Measurements from ENCODE around the gene CAPN7.

DNA sequence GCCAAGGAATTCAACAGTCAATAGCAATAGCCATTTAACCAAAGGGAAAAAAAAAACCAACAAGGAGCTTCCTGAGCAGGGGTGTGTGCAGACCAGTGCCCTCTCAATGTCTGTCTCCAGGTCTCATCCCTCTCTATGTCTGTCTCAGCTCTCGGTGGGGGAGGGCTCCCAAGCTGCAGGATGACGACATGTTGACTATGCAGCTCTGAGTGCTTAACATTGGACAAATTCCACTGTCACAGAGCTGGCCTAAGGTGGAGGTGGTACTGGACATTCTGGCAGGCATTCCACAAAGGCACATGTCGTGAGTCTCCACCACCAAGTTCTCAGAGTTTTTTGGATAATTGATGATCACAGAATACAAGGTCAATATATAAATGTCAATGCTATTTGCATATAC, 2.0 kb upstream of the CAPN7 start:
- TF ChIP-seq, protein P1, sequence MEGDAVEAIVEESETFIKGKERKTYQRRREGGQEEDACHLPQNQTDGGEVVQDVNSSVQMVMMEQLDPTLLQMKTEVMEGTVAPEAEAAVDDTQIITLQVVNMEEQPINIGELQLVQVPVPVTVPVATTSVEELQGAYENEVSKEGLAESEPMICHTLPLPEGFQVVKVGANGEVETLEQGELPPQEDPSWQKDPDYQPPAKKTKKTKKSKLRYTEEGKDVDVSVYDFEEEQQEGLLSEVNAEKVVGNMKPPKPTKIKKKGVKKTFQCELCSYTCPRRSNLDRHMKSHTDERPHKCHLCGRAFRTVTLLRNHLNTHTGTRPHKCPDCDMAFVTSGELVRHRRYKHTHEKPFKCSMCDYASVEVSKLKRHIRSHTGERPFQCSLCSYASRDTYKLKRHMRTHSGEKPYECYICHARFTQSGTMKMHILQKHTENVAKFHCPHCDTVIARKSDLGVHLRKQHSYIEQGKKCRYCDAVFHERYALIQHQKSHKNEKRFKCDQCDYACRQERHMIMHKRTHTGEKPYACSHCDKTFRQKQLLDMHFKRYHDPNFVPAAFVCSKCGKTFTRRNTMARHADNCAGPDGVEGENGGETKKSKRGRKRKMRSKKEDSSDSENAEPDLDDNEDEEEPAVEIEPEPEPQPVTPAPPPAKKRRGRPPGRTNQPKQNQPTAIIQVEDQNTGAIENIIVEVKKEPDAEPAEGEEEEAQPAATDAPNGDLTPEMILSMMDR (IDR thresholded peaks at IDR 0.05 in 4 of 5, conservative IDR thresholded peaks at IDR 0.05 in 1 of 5): no peak
- TF ChIP-seq POLR2A (IDR thresholded peaks at IDR 0.05): no peak
